Measurements from ENCODE around the gene WDHD1. TPM values are rescaled to one million over a fixed set of nuclear protein-coding genes. Genes with fewer than 3 reads are reported as not detected.

Gene WDHD1
- total RNA-seq, 1 experiment from 2014 or later: 27.5 TPM

DNA sequence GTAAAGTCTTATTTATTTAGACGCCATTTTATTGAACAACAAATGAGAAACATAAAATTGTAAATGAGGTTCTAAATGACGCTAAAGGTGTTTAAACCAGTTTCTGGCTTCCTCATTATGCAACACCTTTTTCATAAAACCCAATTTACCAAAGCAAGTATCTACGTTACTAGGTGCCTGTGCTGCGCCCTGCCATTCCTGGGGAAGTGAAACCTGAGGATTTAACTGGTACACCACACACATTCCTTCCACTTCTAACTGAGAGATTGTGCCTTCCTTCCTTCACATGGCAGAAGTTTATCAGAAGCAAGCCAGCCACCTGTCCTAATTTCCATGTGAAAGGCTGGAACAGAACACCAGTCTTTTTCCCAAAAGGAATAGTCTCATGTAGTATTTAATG is 84.0 kb downstream of the WDHD1 start:
- POLR2A ChIA-PET: no interaction called here
- Mint-ChIP-seq H3K4me1 (ENCODE audit: low read depth, unreplicated experiment) (no peaks in the 10 kb centered on the region), H3K27me3 (ENCODE audit: insufficient read depth, unreplicated experiment) (no peaks in the 10 kb centered on the region), H3K9me3 (ENCODE audit: unreplicated experiment) (no peaks in the 10 kb centered on the region), H3K27ac (ENCODE audit: unreplicated experiment) (no peak overlapping the region), H3K36me3 (ENCODE audit: insufficient read depth, unreplicated experiment) (peaks cover 17% of the 10 kb centered on the region), H3K4me3 (ENCODE audit: unreplicated experiment) (no peak overlapping the region)
- DNase-seq: no peak
- no peaks in the 10 kb centered on the region for H3K27me3 ChIP-seq (replicated peaks; ENCODE audit: control insufficient read depth, insufficient read depth, low read length)
- CTCF ChIA-PET: no interaction called here
- intact Hi-C loops (cut with micrococcal nuclease; ENCODE audit: unreplicated experiment): no loop called here
- H3K4me3 ChIP-seq (ENCODE audit: low read depth, low read length): no peak overlapping the region
- TF ChIP-seq, protein P1, sequence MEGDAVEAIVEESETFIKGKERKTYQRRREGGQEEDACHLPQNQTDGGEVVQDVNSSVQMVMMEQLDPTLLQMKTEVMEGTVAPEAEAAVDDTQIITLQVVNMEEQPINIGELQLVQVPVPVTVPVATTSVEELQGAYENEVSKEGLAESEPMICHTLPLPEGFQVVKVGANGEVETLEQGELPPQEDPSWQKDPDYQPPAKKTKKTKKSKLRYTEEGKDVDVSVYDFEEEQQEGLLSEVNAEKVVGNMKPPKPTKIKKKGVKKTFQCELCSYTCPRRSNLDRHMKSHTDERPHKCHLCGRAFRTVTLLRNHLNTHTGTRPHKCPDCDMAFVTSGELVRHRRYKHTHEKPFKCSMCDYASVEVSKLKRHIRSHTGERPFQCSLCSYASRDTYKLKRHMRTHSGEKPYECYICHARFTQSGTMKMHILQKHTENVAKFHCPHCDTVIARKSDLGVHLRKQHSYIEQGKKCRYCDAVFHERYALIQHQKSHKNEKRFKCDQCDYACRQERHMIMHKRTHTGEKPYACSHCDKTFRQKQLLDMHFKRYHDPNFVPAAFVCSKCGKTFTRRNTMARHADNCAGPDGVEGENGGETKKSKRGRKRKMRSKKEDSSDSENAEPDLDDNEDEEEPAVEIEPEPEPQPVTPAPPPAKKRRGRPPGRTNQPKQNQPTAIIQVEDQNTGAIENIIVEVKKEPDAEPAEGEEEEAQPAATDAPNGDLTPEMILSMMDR (IDR thresholded peaks at IDR 0.05; ENCODE audit: insufficient read depth in 1 of 2, low read depth in 1 of 2, low read length in 1 of 2, severe bottlenecking in 1 of 2, unreplicated experiment in 1 of 2): no peak
- peaks cover 2% of the 10 kb centered on the region; the same call in 1 of the 2 replicates for H3K36me3 ChIP-seq (ENCODE audit: control insufficient read depth, insufficient read depth, low read length)
- BruUV-seq (replicated peaks): no TSS peak
- no peaks in the 10 kb centered on the region for H3K9me3 ChIP-seq
- no peaks in the 10 kb centered on the region for H3K4me1 ChIP-seq

DNA sequence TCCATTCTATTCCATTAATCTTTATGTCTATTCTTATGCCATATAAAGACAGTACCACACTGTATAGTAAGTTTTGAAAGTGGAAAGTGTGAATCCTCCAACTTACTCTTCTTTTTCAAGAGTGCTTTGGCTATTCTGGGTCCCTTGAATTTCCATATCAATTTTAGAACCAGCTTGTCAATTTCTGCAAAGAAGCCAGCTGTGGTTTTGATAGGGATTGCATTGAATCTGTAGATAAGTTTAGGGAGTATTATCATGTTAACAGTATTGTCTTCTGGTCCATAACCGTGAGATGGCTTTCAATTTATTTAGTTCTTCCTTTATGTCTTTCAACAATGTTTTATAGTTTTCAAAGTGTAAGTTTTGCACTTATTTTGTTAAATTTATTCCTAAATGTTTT is 90.1 kb downstream of the WDHD1 start:
- TF ChIP-seq, protein P1 (IDR thresholded peaks at IDR 0.05; ENCODE audit: insufficient read depth in 1 of 2, low read depth in 1 of 2, low read length in 1 of 2, severe bottlenecking in 1 of 2, unreplicated experiment in 1 of 2): no peak
- Mint-ChIP-seq H3K27ac (ENCODE audit: unreplicated experiment) (no peak overlapping the region), H3K36me3 (ENCODE audit: insufficient read depth, unreplicated experiment) (no peaks in the 10 kb centered on the region), H3K27me3 (ENCODE audit: insufficient read depth, unreplicated experiment) (no peaks in the 10 kb centered on the region), H3K9me3 (ENCODE audit: unreplicated experiment) (no peaks in the 10 kb centered on the region), H3K4me3 (ENCODE audit: unreplicated experiment) (no peak overlapping the region), H3K4me1 (ENCODE audit: low read depth, unreplicated experiment) (no peaks in the 10 kb centered on the region)
- intact Hi-C loops (cut with micrococcal nuclease; ENCODE audit: unreplicated experiment): no loop called here
- ChIA-PET POLR2A (no interaction called here), CTCF (no interaction called here)
- no peaks in the 10 kb centered on the region for H3K27me3 ChIP-seq (replicated peaks; ENCODE audit: control insufficient read depth, insufficient read depth, low read length)
- H3K9me3 ChIP-seq: no peaks in the 10 kb centered on the region
- no peaks in the 10 kb centered on the region for H3K36me3 ChIP-seq (ENCODE audit: control insufficient read depth, insufficient read depth, low read length)
- no peaks in the 10 kb centered on the region for H3K4me1 ChIP-seq
- H3K4me3 ChIP-seq (ENCODE audit: low read depth, low read length): no peak overlapping the region
- no TSS peak for BruUV-seq (replicated peaks)
- no peak for DNase-seq

DNA sequence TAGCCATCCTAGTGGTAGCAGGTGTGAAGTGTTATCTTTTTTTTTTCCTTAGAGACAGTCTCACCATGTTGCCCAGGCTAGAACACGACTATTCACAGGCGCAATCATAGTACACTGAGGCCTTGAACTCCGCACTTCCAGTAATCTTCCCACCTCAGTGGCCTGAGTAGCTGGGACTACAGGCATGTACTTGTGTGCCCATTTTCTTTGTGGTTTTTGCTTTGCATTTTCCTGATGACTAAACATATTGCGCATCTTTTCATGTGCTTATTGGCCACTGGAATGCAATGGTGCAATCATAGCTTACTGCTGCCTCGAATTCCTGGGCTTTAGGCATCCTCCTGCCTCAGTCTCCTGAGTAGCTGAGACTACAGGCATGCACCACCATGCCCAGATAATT is 90.9 kb downstream of the WDHD1 start:
- Mint-ChIP-seq H3K27me3 (ENCODE audit: insufficient read depth, unreplicated experiment) (no peaks in the 10 kb centered on the region), H3K27ac (ENCODE audit: unreplicated experiment) (no peak overlapping the region), H3K4me3 (ENCODE audit: unreplicated experiment) (no peak overlapping the region), H3K36me3 (ENCODE audit: insufficient read depth, unreplicated experiment) (no peaks in the 10 kb centered on the region), H3K4me1 (ENCODE audit: low read depth, unreplicated experiment) (no peaks in the 10 kb centered on the region), H3K9me3 (ENCODE audit: unreplicated experiment) (no peaks in the 10 kb centered on the region)
- TF ChIP-seq, protein P1 (IDR thresholded peaks at IDR 0.05; ENCODE audit: insufficient read depth in 1 of 2, low read depth in 1 of 2, low read length in 1 of 2, severe bottlenecking in 1 of 2, unreplicated experiment in 1 of 2): no peak
- ChIA-PET POLR2A (no interaction called here), CTCF (no interaction called here)
- Histone ChIP-seq H3K4me3 (ENCODE audit: low read depth, low read length) (no peak overlapping the region), H3K9me3 (no peaks in the 10 kb centered on the region), H3K27me3 (replicated peaks; ENCODE audit: control insufficient read depth, insufficient read depth, low read length) (no peaks in the 10 kb centered on the region), H3K36me3 (ENCODE audit: control insufficient read depth, insufficient read depth, low read length) (no peaks in the 10 kb centered on the region), H3K4me1 (no peaks in the 10 kb centered on the region)
- intact Hi-C loops (cut with micrococcal nuclease; ENCODE audit: unreplicated experiment): no loop called here
- BruUV-seq (replicated peaks): no TSS peak
- DNase-seq: no peak
